ENCODE results near the gene IL13RA1.
"Not testable (repeated sequence)": the region's sequence is repeated elsewhere in the genome, so short reads cannot be mapped to it uniquely, and the experiment has no call there.

IL13RA1 gene

DNA sequence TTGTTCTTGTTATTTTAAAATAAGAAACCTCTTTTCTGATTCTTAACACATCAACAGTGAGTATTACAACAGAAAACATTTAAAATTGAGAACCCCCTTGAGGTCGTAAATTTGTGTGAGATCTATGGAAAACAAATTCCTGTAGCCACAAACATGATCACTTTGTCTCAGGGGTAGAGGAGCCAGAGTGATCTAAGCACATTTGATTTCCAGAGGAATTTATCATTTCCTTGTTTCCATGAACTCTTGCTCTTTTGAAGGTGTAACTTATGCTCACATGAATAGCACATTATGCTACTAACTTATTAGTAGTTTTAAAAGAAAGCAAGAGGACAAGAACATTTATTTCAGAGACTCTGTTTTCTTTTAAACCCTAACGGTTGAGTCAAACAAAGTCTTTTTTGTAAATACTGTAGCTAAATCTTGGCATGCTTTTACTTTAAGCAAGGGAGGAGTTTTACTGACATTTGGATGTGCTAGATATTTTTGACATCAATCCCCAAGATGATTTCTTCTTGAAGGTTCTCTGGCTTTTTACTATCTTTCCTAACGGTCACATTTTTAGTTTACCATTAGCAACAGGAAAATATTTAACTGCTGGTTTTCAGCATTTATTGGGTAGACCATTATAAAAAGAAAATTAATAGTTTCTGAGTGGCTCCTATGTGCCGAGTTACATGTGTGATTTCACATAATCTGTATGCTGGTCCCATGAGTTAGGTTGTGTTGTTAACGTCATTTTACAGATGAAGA is 68.3 kb downstream of the IL13RA1 start:
- FAIRE-seq = no peak

DNA sequence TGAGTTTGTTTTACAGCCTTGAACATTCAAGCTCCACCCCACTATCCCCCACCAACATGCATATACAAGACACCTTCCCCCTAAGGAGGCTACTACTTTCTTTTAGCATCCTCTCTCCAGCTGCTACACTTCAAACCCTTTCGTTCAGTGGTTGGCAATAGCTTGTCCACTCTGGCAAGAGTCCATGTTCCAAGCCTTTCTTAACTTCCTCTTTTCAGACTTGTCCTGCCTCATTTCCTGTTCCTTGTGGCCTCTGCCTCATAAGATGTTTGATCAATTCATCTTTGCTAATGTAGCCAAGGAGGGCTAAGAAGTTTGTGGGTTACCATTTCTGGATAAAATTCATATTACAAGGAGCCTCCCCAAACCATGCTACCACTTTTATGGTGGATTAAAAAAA is 75.5 kb downstream of the IL13RA1 start:
- FAIRE-seq = no peak

DNA sequence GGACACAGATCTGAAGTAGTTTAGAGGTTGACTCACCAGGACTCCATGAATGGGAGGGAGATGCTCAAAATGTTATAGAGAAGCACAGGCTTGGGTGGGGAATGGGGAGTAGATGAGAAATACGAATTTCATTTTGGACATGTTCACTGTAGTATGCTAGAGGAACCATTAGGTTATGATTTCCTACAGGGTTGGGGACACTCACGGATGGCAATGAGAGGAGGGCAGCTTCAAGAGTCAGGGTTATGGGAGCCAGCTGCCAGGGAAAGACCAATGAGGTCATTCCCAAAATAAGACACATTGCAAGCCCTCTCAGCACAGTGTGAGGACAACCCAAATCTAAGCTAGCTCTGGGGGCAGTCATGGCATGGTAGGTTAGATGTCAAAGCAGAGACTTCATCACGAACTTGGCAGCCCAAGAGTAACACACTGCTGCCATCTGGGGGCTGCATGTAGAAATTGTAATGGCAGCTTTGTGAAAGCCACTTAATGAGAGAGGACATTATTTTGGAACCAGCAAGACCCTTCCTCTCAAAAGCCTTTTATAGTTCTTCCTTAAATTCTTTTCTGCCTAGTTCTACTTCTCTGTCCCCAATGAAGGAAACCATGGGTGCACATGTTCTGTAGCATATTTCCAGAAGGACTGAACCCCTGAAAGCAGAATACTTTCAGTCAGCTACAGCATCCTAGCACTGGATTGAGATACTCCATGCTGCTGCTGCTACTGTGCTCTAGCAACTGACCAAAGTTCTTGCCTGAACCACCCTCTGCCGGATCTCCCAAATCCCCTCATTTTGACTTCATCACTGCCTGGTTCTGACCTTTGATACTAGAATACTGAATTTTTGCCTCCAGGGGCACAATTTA is 80.0 kb downstream of the IL13RA1 start:
- FAIRE-seq = peak; percentile 89

DNA sequence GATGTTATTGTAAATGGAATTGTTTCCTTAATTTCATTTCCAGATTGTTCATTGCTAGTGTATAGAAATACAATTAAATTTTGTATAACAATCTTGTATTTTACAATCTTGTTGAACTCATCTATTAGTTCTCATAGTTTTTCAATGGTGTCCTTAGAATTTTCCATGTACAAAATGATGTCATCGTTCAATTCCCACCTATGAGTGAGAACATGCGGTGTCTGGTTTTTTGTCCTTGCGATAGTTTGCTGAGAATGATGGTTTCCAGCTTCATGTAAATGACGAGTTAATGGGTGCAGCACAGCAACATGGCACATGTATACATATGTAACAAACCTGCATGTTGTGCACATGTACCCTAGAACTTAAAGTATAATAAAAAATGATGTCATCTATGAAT is 89.9 kb downstream of the IL13RA1 start:
- not testable (repeated sequence) for FAIRE-seq

DNA sequence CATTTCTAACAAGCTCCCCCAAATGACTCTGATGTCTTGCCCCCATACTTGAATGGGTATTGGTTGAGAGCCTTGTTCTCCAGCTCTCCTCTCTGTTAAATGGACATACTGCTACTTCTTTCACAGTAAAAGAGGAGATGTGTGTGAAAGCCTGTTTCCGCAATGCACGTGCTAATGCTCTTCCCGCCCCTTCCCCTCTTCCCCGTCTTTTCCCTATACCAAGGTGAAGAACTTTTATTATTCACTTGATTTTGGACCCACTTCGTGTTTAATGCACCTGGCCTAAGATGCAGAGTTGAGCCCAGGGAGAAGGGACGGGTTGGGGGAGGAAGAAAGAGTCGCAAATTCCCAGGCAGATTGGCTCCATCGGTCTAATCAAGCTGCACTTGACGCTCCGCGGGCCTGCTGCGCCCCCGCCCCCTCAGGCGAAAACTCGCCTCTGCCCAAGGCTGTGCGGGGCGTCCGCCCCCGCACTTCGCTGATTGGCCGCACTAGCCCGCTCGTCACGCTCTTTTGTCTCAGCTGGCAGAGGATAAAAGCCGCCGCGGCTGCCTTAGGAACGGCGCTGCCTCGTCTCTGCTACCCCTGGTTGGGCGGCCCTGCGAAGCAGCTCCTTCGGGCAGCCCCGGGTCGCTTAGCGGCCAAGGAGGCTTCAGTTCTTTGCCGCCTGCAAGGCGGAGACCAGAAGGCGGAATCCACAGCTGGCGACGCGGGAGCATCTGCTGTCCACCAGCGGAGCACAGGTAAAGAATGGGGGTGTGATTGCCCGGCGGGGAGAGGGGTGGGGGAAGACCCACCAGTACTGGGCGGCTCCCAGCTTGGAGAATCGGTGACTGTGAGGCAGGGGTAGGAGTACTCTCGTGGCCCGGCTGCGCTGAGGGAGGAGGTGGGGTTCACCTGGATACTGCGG is 96.1 kb downstream of the IL13RA1 start, which contains the start of gene ZCCHC12:
Gene ZCCHC12 (plus strand): TSS at position 562 of the 910 bp plus-strand sequence. CDS start 1,421 bp downstream, outside the sequence.
- no peak for FAIRE-seq

DNA sequence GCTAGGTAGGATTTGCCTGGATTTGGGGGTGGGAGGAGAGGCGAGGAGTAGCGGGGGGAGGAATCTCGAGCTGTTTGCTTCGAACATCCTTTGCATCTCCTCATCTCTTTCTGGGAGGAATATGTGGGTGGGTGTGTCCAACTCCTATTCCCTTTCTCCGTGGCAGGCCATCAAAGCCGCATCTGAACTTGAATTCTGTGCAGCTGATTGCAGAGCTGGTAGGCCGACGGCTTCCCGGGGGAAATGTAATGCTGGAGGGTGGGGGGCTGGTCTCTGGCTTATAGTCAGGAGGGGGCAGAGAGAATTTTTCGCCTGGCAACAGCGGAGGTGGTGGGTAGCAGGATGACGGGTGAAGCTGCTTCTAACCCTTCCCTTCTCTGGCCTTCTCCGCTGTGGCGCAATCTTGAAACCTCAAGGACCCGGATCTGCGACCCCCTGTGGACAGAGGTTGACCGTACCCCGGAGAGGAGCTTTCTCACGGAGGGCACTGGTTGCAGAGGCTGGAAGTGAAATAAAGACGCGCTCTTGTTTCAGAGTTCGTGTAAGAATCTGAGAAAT is 96.8 kb downstream of the IL13RA1 start:
- FAIRE-seq = no peak

DNA sequence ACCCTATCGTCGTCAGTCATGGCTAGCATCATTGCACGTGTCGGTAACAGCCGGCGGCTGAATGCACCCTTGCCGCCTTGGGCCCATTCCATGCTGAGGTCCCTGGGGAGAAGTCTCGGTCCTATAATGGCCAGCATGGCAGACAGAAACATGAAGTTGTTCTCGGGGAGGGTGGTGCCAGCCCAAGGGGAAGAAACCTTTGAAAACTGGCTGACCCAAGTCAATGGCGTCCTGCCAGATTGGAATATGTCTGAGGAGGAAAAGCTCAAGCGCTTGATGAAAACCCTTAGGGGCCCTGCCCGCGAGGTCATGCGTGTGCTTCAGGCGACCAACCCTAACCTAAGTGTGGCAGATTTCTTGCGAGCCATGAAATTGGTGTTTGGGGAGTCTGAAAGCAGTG is 97.8 kb downstream of the IL13RA1 start:
- no peak for FAIRE-seq

DNA sequence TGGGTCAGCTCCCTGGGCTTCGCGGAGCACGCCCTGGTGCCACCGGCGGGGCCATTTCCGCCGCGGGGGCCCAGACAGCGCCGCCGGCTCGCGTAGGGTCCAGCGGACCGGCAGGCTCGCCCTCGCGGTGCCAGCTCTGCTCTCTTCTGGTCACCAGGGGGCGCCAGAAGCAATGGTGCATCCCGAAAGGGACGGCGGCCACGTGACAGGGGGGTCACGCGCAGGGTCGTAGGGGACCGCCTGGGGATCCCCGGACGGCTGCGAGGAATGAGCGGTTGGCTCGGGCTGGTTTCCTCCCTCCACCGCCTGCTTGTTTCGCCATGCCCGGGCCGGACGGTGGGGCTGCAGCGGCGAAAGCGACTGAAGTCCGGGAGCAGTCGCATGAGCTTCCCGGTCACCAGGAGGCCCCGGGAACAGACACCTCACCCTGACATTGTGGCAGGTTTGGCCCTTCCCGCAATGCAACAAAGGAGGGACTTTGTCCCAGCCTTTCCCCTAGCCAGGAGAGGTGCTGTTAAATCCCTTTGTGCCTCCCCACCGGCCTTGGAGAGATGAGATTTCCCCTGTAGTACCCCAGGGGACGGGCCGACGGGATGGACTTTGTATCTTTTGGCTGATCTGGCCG is 112.0 kb downstream of the IL13RA1 start:
- no peak for FAIRE-seq
